HUES6 (cell line): ENCODE data around the gene FASTK.
"Not testable (repeated sequence)": the region's sequence is repeated elsewhere in the genome, so short reads cannot be mapped to it uniquely, and the experiment has no call there.

Experiments
- H3K27ac ChIP-seq: 2 replicates; pipeline ENCODE4 v1.7.0; 2013; ENCODE audit warnings: low read depth, mild to moderate bottlenecking, low read length, inconsistent platforms
- H3K27me3 ChIP-seq: 2 replicates; pipeline ENCODE4 v1.6.1; 2013; ENCODE audit warnings: low read length; ENCODE audit not compliant: control insufficient read depth, insufficient read depth
- H3K36me3 ChIP-seq: 2 replicates; pipeline ENCODE4 v1.6.1; 2013; ENCODE audit warnings: low read length; ENCODE audit not compliant: control insufficient read depth, insufficient read depth
- H3K4me1 ChIP-seq: 2 replicates; pipeline ENCODE4 v1.6.1; 2013; ENCODE audit warnings: low read length; ENCODE audit not compliant: control insufficient read depth, insufficient read depth
- H3K4me3 ChIP-seq: 2 replicates; pipeline ENCODE4 v1.5.1; 2013; ENCODE audit warnings: low read depth, low read length
- H3K9ac ChIP-seq: one replicate; pipeline ENCODE4 v1.6.1; 2013; ENCODE audit warnings: mild to moderate bottlenecking, low read length
- H3K9me3 ChIP-seq: 2 replicates; pipeline ENCODE4 v1.6.1; 2013; ENCODE audit warnings: low read depth, low read length; ENCODE audit not compliant: control insufficient read depth, insufficient read depth

The FASTK gene

DNA sequence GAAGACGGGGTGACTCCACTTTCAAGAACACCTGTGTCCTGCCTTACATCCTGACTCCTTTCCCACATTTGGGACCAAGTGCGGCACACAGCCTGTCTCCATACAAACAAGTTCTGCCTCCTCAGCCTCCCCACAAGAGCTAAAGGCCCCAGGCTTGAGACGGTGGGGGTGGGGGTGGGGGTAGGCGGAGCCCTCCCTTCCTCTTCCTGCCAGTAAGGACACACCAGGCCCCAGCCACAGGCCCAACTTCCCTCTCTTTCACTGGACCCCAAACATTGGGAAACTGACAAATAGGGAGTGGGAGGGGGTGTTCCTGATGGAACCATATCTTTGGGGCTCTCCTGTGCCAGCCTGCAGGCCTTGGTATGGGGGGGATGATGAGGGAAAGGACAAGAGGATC, 27.5 kb downstream of the FASTK start:
- peaks cover 44% of the 10 kb centered on the region for H3K27me3 ChIP-seq
- H3K9me3 ChIP-seq, result no peaks in the 10 kb centered on the region
- H3K4me1 ChIP-seq, result peaks cover 10% of the 10 kb centered on the region
- H3K4me3 ChIP-seq, result no peak overlapping the region
- no peaks in the 10 kb centered on the region for H3K36me3 ChIP-seq
- H3K9ac ChIP-seq, result no peak overlapping the region
- no peak overlapping the region for H3K27ac ChIP-seq

DNA sequence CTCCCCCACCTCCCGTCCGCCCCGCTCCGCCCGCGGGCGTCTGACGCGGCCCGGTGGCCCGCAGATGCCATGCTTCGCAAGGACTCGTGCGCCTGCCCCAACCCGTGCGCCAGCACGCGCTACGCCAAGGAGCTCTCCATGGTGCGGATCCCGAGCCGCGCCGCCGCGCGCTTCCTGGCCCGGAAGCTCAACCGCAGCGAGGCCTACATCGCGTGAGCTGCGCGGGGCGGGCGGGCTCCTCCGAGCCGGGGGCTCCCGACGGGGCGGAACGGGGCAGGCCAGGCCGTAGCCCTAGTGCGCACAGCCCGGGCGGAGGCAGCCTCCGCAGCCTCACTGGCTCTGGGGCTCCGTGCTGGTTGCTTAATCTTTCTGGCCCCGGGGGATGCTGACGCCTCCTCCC, 29.5 kb downstream of the FASTK start:
- H3K4me3 ChIP-seq, result peak overlapping the region; percentile 44
- no peak overlapping the region for H3K9ac ChIP-seq
- peaks cover 35% of the 10 kb centered on the region for H3K27me3 ChIP-seq

DNA sequence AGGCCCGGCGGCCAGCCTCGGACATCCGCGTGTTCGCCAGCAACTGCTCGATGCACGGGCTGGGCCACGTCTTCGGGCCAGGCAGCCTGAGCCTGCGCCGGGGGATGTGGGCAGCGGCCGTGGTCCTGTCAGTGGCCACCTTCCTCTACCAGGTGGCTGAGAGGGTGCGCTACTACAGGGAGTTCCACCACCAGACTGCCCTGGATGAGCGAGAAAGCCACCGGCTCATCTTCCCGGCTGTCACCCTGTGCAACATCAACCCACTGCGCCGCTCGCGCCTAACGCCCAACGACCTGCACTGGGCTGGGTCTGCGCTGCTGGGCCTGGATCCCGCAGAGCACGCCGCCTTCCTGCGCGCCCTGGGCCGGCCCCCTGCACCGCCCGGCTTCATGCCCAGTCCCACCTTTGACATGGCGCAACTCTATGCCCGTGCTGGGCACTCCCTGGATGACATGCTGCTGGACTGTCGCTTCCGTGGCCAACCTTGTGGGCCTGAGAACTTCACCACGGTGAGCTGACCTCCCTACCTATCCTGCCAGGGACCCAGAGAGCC, 31.6 kb downstream of the FASTK start:
- H3K4me1 ChIP-seq, result peaks cover 2% of the 10 kb centered on the region; the same call in 1 of the 2 replicates
- peaks cover 21% of the 10 kb centered on the region for H3K36me3 ChIP-seq
- no peaks in the 10 kb centered on the region for H3K9me3 ChIP-seq
- H3K27ac ChIP-seq, result no peak overlapping the region
- peaks cover 32% of the 10 kb centered on the region for H3K27me3 ChIP-seq
- H3K9ac ChIP-seq, result no peak overlapping the region
- H3K4me3 ChIP-seq, result no peak overlapping the region

More for the DNA sequence above, 29.5 kb downstream of the FASTK start:
- H3K27ac ChIP-seq, result no peak overlapping the region
- H3K9me3 ChIP-seq, result no peaks in the 10 kb centered on the region
- H3K36me3 ChIP-seq, result peaks cover 6% of the 10 kb centered on the region; the same call in 1 of the 2 replicates
- H3K4me1 ChIP-seq, result peaks cover 2% of the 10 kb centered on the region; the same call in 1 of the 2 replicates

- H3K9ac ChIP-seq, result no peak within 1 kb of the TSS
- no peak within 1 kb of the TSS for H3K27ac ChIP-seq
- H3K4me3 ChIP-seq, result no peak within 1 kb of the TSS
- peaks cover 2% of the 10 kb centered on the region; the same call in 1 of the 2 replicates for H3K4me1 ChIP-seq
- peaks cover 24% of the 10 kb centered on the region for H3K36me3 ChIP-seq
- H3K27me3 ChIP-seq, result peaks cover 32% of the 10 kb centered on the region
- no peaks in the 10 kb centered on the region for H3K9me3 ChIP-seq
Observed at GRCh38 chr7:151047976-151048815, 32.4 kb downstream of the FASTK start, which contains the start of gene ASIC3. Gene ASIC3 (plus strand): TSS chr7:151048531. CDS start chr7:151048886, 355 bp downstream.

- Histone ChIP-seq H3K27ac (no peak overlapping the region), H3K9ac (no peak overlapping the region), H3K36me3 (peaks cover 26% of the 10 kb centered on the region), H3K4me1 (0 out of 2 replicates have a peak, but pooled peaks cover 2% of the 10 kb centered on the region), H3K9me3 (no peaks in the 10 kb centered on the region), H3K4me3 (no peak overlapping the region), H3K27me3 (peaks cover 22% of the 10 kb centered on the region)
Observed at GRCh38 chr7:151046603-151047573, 33.7 kb downstream of the FASTK start.

DNA sequence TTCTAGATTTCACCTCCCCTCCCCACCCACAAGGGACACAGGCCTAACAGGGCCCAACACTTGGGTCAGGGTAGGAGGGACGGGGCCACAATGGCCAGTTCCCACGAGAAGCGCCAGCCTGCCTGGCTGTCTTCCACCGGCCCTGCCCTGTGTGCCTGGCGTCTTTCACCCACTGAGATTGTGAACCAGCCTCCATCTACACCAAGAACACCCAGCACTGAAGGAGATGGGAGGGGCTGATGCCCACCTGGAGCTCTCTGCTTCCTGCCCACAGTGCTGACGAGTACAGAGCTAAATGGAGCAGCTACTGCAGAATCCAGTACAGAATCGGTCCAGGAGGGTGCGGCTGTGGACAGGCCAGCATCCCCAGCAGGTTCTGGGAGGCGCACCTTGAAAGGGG, 34.6 kb downstream of the FASTK start:
- Histone ChIP-seq H3K27ac (no peak overlapping the region), H3K4me1 (0 out of 2 replicates have a peak, but pooled peaks cover 2% of the 10 kb centered on the region), H3K27me3 (peaks cover 17% of the 10 kb centered on the region), H3K9ac (no peak overlapping the region), H3K4me3 (no peak overlapping the region), H3K36me3 (peaks cover 26% of the 10 kb centered on the region), H3K9me3 (no peaks in the 10 kb centered on the region)

DNA sequence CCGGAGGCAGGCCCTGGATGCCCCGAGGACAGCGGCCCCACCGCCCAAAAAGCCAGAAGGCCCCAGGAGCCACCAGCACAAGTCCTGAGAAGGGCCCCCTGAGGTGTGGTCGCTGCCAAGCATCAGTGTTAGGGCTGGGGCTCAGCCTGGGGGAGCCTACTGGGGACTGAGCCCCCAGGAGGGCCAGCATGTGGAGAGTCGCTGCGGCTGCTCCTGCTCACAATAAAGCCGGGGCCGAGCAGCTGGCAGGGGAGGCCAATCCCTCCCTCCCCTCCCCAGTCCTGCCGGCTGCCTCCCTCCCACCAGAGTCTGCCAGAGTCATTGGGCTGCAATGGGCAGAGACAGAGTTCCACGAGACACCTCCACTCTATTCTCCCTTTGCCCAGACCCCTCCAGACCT, 35.3 kb downstream of the FASTK start:
- Histone ChIP-seq H3K4me3 (no peak overlapping the region), H3K9me3 (no peaks in the 10 kb centered on the region), H3K27me3 (peaks cover 10% of the 10 kb centered on the region), H3K36me3 (peaks cover 26% of the 10 kb centered on the region), H3K4me1 (no peaks in the 10 kb centered on the region), H3K9ac (no peak overlapping the region), H3K27ac (no peak overlapping the region)

DNA sequence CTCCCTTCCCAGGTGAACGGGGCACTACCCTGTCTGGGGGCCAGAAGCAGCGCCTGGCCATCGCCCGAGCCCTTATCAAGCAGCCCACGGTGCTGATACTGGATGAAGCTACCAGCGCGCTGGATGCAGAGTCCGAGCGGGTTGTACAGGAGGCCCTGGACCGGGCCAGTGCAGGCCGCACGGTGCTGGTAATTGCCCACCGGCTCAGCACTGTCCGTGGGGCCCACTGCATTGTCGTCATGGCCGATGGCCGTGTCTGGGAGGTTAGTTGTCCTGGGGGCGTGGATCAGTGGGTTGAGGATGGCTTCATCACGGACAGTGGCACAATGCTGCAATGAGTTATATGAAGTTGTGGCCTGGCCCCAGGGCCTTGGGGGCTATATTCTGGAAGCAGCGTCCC, 36.6 kb downstream of the FASTK start:
- Histone ChIP-seq H3K27ac (no peak overlapping the region), H3K36me3 (peaks cover 26% of the 10 kb centered on the region), H3K27me3 (no peaks in the 10 kb centered on the region; the same call in 1 of the 2 replicates), H3K4me3 (no peak overlapping the region), H3K4me1 (peaks cover 11% of the 10 kb centered on the region; the same call in 1 of the 2 replicates), H3K9ac (no peak overlapping the region), H3K9me3 (no peaks in the 10 kb centered on the region)

GRCh38 chr7:151043449-151043848, 37.2 kb downstream of the FASTK start:
- H3K27me3 ChIP-seq, H3K9me3 ChIP-seq, H3K9ac ChIP-seq, H3K27ac ChIP-seq, H3K4me3 ChIP-seq: not testable (repeated sequence)
- peaks cover 26% of the 10 kb centered on the region for H3K36me3 ChIP-seq
- H3K4me1 ChIP-seq, result peaks cover 16% of the 10 kb centered on the region; the same call in 1 of the 2 replicates

GRCh38 chr7:151040616-151041375, 39.8 kb downstream of the FASTK start:
- peaks cover 35% of the 10 kb centered on the region for H3K36me3 ChIP-seq
- H3K9ac ChIP-seq, result no peak overlapping the region
- H3K27ac ChIP-seq, result no peak overlapping the region
- H3K9me3 ChIP-seq, result no peaks in the 10 kb centered on the region
- no peak overlapping the region for H3K4me3 ChIP-seq
- H3K4me1 ChIP-seq, result peaks cover 16% of the 10 kb centered on the region; the same call in 1 of the 2 replicates
- H3K27me3 ChIP-seq, result no peaks in the 10 kb centered on the region
